Pancreas (tissue), 10 donors: ENCODE results near the gene NABP1. TPM values are rescaled to one million over a fixed set of nuclear protein-coding genes. Genes with fewer than 3 reads are reported as not detected.

Experiments
- ATAC-seq, 4 donors: fragments of 200-7000 bp; cut with Tn5 transposase; one replicate each; pipeline versions ENCODE4 v1.8.0 to v1.9.1; 2020; ENCODE audit warnings: mild to moderate bottlenecking in 4 of 4, moderate library complexity in 4 of 4
- DNase-seq, 6 donors: peaks; one replicate each; pipeline ENCODE4 v3.0.0-alpha.2; 2020
- FAIRE-seq: peaks from 2 replicates; lab custom pipeline; 2012; peaks lifted over from hg19 to GRCh38; lab: Jason Lieb, UNC
- H3K27ac ChIP-seq, 4 donors: fragments of 200-600 bp; sonication (generic); 1 replicate in 3 of 4; 2 replicates in 1 of 4; pipeline versions ENCODE4 v1.5.0 to v1.8.0; 2020
- H3K27me3 ChIP-seq, 4 donors: fragments of 200-600 bp; one replicate each; pipeline ENCODE4 v1.8.0; 2021
- H3K36me3 ChIP-seq, 3 donors: fragments of 200-600 bp; sonication (generic) in 1 of 3; one replicate each; pipeline versions ENCODE4 v1.5.0 to v1.8.0; 2020 to 2021
- H3K4me1 ChIP-seq, 3 donors: fragments of 200-600 bp; one replicate each; pipeline ENCODE4 v1.8.0; 2021
- H3K4me3 ChIP-seq, 4 donors: fragments of 200-600 bp; sonication (generic) in 2 of 4; one replicate each; pipeline versions ENCODE4 v1.5.0 to v1.8.0; 2020 to 2021
- H3K9me3 ChIP-seq, 4 donors: fragments of 200-600 bp; one replicate each; pipeline ENCODE4 v1.8.0; 2021
- WGBS, 2 donors: extraction: QIAGEN DNeasy Blood & Tissue Kit; methylation state at CpG; one replicate each; pipeline ENCODE4 v1.1.7; 2013; 5-methylcytosine and 5-hydroxymethylcytosine counted together
- intact Hi-C, 3 donors: fragments of 100-400 bp; cut with DNase I; formaldehyde crosslinking; loops; one replicate each; pipeline versions ENCODE4 v1.11.1 to v1.14.2; 2022
- polyA plus RNA-seq, 2 donors: library from polyadenylated mRNA; stranded (reverse); fragments of 200-250 nt; gene quantifications; one replicate each; pipeline ENCODE4 v1.2.3, GENCODE V29; 2013
- total RNA-seq, 6 donors: library from RNA; stranded (reverse); fragmentation: NEBNext Ultra II Directional in 4 of 6; extraction: Animal tissue kit (Norgen Biotek cat#: 25700) in 4 of 6; gene quantifications; one replicate each; pipeline versions ENCODE4 v1.2.1 to v1.2.4, GENCODE V29; 2021 to 2023
- TF ChIP-seq, protein P1 (sequence below), 4 donors: fragments of 200-600 bp; sonication (generic) in 3 of 4; IDR thresholded peaks; one replicate each; pipeline versions ENCODE4 v1.5.0 to v1.8.0; 2021; ENCODE audit warnings: antibody characterized with exemption in 4 of 4
- donor health status: healthy with polysubstance abuse.
- donor health status: DM: no; HTN: no; CAD: no; lungs with moderate emphysema.
- donor health status: DM: no; HTN: no; CAD: no.
- donor health status: control.
- donor health status: control.
- donor health status: Bipolar disorder and iron deficiency.
- donor health status: DM: yes; HTN: yes; CAD: no.
- donor health status: DM: no; HTN: no; CAD: no.
- donor health status: DM: no; HTN: no; CAD: no.
- donor health status: DM: yes; HTN: yes; CAD: no.

NABP1 gene
- total and polyA plus RNA-seq, 8 donors, result 2.9 to 12.8 (median 5.0) TPM

DNA sequence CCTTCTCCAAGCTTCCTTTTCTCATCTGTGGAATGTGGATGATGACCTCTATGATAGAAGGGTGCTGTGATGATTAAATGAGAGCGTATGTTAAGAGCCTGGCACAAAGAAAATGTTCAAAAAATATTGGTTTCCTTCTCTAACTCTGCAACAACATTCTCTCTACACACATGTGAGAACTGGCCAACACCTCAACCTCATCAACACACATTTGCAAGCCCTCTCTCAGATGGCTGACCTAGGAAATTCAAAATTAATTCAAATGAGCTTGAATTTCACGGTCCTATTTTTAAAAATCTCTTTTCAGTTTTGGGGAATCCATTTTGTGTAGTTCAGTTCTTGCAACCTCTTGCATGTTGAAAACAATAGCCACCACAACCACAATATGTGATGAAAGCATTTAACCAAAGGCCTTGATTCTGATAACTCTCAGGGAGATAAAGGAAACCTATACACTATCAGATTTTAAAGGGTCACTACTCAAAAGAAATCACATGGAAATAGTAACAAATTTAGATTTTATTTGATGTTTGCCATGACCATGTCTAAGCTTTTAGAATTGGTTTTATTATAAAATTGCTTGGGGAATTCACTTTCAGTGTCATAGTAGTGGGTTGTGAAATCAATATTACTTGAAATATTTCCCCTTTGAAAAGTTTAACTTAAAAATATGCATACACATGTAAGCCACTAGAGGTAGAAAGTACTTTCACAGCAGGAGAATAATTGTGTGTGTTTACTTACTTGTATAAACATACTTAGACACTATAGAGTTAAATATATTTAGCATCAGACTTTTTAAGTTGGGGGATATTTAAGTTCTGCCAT lies 16.6 kb upstream of the NABP1 start:
- H3K27me3 ChIP-seq, result no peaks in the 10 kb centered on the region
- H3K27ac ChIP-seq, result no peak overlapping the region
- WGBS, 2 donors, result 75 to 93% methylated on average over 2 of the region's 2 CpGs
- intact Hi-C loops, result no loop called here
- H3K4me1 ChIP-seq, result no peaks in the 10 kb centered on the region
- H3K36me3 ChIP-seq, result no peaks in the 10 kb centered on the region
- no peak for ATAC-seq
- H3K9me3 ChIP-seq, result no peaks in the 10 kb centered on the region
- FAIRE-seq, result no peak
- H3K4me3 ChIP-seq, result no peak overlapping the region
- TF ChIP-seq, protein P1, sequence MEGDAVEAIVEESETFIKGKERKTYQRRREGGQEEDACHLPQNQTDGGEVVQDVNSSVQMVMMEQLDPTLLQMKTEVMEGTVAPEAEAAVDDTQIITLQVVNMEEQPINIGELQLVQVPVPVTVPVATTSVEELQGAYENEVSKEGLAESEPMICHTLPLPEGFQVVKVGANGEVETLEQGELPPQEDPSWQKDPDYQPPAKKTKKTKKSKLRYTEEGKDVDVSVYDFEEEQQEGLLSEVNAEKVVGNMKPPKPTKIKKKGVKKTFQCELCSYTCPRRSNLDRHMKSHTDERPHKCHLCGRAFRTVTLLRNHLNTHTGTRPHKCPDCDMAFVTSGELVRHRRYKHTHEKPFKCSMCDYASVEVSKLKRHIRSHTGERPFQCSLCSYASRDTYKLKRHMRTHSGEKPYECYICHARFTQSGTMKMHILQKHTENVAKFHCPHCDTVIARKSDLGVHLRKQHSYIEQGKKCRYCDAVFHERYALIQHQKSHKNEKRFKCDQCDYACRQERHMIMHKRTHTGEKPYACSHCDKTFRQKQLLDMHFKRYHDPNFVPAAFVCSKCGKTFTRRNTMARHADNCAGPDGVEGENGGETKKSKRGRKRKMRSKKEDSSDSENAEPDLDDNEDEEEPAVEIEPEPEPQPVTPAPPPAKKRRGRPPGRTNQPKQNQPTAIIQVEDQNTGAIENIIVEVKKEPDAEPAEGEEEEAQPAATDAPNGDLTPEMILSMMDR (IDR thresholded peaks at IDR 0.05), result no peak
- DNase-seq, result no peak

DNA sequence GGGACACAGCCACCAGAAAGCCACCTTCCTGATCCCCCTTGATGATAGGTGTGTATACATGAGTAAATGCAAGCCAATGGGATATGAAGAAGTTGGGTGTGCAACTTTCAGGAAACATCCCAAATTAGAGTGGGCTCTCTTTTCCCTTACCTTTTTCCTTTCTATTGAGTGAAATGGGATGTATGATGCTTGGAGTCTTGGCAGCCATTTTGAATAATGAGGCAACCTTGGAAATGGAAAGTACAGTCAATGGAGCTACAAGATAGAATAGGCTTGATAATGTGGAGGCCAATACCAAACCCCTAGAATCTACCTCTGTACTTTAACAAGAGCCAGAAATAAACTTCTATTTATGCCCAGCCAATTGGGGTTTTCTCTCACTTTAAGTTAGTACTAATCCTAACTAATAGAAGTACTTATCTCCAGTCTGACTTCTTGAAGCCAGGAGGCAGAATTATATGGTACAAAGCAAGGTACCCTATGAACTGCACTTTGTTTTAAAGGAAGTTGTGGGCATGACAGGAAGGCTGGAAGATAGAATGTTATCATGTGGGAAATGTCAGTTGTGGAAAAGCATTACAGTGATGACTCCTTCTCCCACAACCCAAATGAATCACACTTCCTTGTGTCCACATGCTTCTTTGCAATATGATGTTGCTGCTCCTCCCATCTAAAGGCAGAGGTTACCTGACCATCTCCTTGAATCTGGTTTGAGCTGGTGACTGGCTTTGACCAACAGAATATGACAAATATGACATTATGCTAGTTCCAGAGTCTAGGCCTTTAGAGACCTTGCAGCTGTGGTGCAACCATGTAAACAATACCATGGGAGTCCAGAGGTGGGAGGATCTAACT lies 12.9 kb upstream of the NABP1 start:
- Histone ChIP-seq H3K27ac (no peak overlapping the region), H3K36me3 (no peaks in the 10 kb centered on the region), H3K4me1 (no peaks in the 10 kb centered on the region), H3K9me3 (no peaks in the 10 kb centered on the region), H3K4me3 (no peak overlapping the region), H3K27me3 (no peaks in the 10 kb centered on the region)
- intact Hi-C loops, result no loop called here
- TF ChIP-seq, protein P1 (IDR thresholded peaks at IDR 0.05), result no peak
- no peak for DNase-seq
- ATAC-seq, result no peak
- FAIRE-seq, result no peak

DNA sequence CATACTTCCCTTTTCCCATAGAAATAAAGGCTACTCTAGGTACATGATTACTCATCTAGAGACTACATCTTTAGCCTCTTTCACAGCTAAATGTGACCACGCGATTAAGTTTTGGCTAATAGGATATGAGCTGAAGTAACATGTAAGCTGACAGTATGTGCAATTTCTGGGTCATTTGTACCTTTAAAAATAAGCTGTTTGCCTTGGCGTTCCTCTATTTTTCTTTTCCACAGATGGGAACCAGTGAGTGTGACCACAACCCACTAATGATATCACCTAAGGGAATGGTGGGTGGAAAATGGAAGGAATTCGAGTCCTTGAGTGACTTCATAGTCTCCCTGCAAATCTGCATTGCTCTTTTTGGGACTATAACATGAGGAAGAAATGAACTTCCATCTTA lies 11.7 kb upstream of the NABP1 start:
- no peaks in the 10 kb centered on the region for H3K36me3 ChIP-seq
- H3K27me3 ChIP-seq, result no peaks in the 10 kb centered on the region
- no peak for ATAC-seq
- no peak overlapping the region for H3K27ac ChIP-seq
- intact Hi-C loops, result no loop called here
- H3K9me3 ChIP-seq, result no peaks in the 10 kb centered on the region
- no peak for DNase-seq
- H3K4me1 ChIP-seq, result no peaks in the 10 kb centered on the region
- WGBS, 2 donors, result 74% methylated on average over 4 of the region's 4 CpGs
- no peak overlapping the region for H3K4me3 ChIP-seq
- TF ChIP-seq, protein P1 (IDR thresholded peaks at IDR 0.05), result no peak
- no peak for FAIRE-seq

DNA sequence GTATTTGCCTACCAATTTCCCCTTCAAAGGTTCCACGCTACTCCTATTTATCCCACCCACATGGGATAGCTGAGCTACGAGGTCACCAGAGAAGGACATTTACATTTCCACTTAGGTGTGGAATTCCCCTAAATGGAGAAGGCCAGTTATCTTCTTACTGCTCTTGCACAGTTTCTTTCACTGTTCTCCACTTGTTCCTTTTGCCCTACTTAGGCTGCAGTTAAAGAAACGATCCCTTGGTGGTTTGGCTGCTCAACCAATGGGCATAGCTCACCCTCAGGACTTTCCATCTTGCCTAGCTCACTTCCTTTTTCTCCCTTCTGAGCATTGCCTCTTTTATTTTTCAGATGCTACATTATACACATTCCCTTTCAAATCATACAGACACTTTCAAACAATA lies 11.2 kb upstream of the NABP1 start:
- H3K27me3 ChIP-seq, result no peaks in the 10 kb centered on the region
- H3K4me3 ChIP-seq, result no peak overlapping the region
- H3K36me3 ChIP-seq, result no peaks in the 10 kb centered on the region
- TF ChIP-seq, protein P1 (IDR thresholded peaks at IDR 0.05), result no peak
- WGBS, 2 donors, result 56 to 59% methylated on average over 3 of the region's 3 CpGs
- no peak overlapping the region for H3K27ac ChIP-seq
- ATAC-seq (peak in 2 of 4 donors; percentile 50 to 78), FAIRE-seq (no peak), DNase-seq (no peak)
- intact Hi-C loops, result no loop called here
- H3K4me1 ChIP-seq, result no peaks in the 10 kb centered on the region
- no peaks in the 10 kb centered on the region for H3K9me3 ChIP-seq
